CD4-positive, alpha-beta T cell treated with Interleukin-4 for 4 hours (primary cell): Measurements from ENCODE around the gene LIPJ.

Experiments
- DNase-seq: peaks from one replicate; pipeline ENCODE4 v3.0.0-alpha.2; 2020

The LIPJ gene

GRCh38 chr10:88598055-88598454 is 11.5 kb downstream of the LIPJ start:
- DNase-seq, result no peak

DNA sequence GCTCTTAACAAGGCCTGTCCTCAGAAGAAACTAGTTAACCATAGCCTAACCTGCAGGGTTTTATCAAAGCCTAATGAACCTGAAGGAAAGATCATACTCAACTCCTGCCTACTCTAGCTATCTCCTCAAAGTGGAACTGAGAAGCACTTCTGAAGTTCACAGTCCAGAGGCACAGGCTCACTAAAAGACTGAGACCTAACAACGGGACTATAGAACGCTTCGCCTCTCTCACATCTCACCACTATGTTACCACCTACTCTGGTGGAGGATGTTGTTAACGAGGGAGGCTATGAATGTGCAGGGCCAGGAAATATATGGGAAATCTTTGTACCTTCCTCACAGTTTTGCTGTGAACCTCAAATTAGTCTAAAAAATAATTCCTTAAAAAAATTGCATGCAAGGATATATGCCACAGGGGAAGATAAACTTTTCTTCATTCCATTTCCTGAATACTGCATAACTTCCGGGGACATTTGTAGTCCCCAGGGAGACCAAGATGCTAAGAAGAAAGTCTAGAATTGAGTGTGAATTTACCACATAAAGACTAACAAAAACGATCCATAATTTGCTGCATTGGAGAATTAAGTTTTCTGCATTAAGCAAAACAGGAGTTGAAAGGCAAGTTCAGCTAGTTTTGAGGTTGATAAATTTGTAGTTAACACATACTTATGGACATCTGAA is 21.6 kb downstream of the LIPJ start:
- DNase-seq, result no peak

DNA sequence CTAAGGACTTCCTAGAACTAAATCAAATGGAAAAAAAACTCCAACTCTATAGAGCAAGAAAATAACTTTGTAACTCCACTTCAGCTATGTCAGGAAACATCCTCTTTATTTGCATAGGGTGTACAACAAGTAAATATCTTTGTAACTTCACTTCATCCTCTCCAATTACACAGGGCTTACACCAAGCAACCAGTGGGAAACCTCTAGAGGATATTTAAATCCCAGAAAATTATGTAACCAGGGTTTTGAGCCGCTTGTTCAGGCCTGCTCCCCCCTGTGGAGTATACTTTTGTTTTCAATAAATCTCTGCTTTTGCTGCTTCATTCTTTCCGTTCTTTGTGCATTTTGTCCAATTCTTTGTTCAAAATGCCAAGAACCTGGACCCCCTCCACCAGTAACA is 22.2 kb downstream of the LIPJ start:
- no peak for DNase-seq

GRCh38 chr10:88616250-88616977 is 29.9 kb downstream of the LIPJ start:
- DNase-seq, result no peak

GRCh38 chr10:88617772-88618300 is 31.3 kb downstream of the LIPJ start:
- DNase-seq, result no peak

DNA sequence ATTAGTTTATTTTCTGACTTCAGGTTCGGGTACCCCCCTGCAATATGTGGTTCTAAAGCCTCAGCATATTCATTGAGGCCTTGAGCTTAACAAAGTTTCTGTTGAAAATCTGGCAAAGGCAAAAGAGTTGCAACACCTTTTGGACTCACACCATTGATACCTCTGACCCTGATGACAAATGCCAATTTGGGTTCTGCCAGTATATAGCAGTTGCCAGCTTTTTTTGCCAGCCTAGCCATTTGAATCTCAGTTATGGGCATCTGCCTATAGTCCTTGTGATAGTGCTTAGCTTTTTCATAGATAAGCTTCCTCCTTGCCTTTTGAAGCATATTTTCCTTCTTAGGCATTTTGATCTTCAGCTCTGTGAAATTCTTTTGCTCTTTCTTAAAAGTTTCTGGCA is 31.9 kb downstream of the LIPJ start:
- no peak for DNase-seq

GRCh38 chr10:88620441-88620840 is 33.9 kb downstream of the LIPJ start:
- DNase-seq, result no peak

- DNase-seq, result no peak
Observed at GRCh38 chr10:88623835-88624234, 37.3 kb downstream of the LIPJ start.

- DNase-seq, result no peak
Observed at GRCh38 chr10:88624840-88625239, 38.3 kb downstream of the LIPJ start.

GRCh38 chr10:88640186-88640585 is 53.6 kb downstream of the LIPJ start:
- no peak for DNase-seq

- DNase-seq, result no peak
Observed at GRCh38 chr10:88642209-88642608, 55.6 kb downstream of the LIPJ start.

DNA sequence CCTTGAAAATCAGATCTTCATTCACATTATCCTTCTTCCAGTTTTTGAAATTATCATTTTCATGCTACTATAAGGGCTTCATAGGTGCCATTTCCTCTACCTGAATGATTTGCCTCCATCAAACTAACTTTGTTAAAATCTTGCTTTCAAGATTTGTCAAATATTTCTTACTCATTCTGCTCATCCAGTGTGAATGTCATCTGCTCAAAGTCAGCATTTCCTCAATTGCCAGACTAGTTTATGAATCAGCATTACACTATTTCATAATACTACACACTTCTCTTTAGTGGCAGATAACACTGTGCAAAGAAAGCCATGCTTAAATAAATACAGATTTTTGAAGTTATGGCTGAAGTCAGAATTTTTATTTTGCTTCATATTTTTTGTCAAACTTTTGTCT is 56.4 kb downstream of the LIPJ start:
- no peak for DNase-seq

DNA sequence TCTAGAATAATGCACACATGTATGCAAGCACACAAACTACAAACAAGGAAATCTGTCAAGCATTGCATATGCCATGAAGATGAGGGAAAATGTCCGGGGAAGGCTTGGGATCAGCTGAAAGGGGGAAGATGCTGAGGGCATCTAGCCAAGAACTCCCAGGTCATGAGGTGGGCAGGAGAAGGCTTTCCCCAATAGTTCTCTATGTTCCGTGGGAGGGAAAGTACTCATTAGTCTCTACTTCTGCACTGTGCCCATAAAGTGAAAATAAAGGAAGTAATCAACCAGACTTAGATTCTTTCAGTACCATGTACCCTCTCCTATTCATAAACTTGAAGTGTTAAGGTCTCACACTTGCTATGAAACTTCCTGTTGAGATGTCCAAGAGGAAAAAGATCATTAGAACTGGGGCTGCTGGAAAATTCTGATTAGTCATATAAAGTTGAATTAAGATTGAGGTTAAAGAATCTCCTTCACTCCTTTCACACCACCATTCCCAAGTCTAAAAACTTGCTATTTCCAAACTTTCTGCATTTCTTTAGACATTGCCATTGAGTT is 60.6 kb downstream of the LIPJ start:
- no peak for DNase-seq

GRCh38 chr10:88651101-88651551 is 64.6 kb downstream of the LIPJ start:
- no peak for DNase-seq

- no peak for DNase-seq
Observed at GRCh38 chr10:88652616-88653015, 66.1 kb downstream of the LIPJ start.
